NCI-H446 (cell line): ENCODE data around the gene FIBP.

Source experiments
- DNase-seq, 2 experiments: peaks; one replicate each; lab custom pipeline; 2025; lab: John Stamatoyannopoulos, UW

The FIBP gene

GRCh38 chr11:65844231-65844872, 43.9 kb downstream of the FIBP start:
- no peak for DNase-seq

GRCh38 chr11:65843811-65844210, 44.5 kb downstream of the FIBP start:
- DNase-seq, result no peak

GRCh38 chr11:65842144-65842543, 46.1 kb downstream of the FIBP start:
- DNase-seq, result no peak

DNA sequence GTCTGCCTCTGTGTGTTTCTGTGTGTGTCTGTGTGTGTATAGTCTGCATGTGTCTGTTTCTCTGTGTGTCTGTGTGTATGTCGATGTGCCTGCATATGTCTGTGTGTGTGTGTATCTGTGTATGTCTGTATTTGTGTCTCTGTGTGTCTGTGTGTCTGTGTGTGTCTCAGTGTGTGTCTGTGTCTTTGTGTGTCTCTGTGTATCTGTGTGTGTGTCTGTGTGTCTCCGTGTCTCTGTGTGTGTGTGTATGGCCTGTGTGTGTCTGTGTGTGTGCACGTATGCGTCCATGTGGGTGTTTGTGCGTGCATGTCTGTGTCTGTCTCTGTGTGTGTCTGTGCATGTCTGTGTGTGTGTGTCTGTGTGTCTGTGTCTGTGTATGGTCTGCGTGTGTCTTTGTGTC, 54.1 kb downstream of the FIBP start:
- no peak for DNase-seq
